Nephron (organoid): ENCODE measurements around the gene CNOT6L.
"Not testable (repeated sequence)": the region's sequence is repeated elsewhere in the genome, so short reads cannot be mapped to it uniquely, and the experiment has no call there.

Experiments used
- H3K27ac Mint-ChIP-seq, 3 experiments: 2 replicates each; pipeline ENCODE4 v1.8.0; 2020; ENCODE audit warnings: mixed read lengths in 3 of 3, mild to moderate bottlenecking in 2 of 3, moderate library complexity in 1 of 3
- H3K27me3 Mint-ChIP-seq: 2 replicates; pipeline ENCODE4 v1.8.0; 2021; ENCODE audit warnings: low read depth, mild to moderate bottlenecking, moderate library complexity, mixed read lengths
- H3K36me3 Mint-ChIP-seq: 2 replicates; pipeline ENCODE4 v1.8.0; 2020; ENCODE audit warnings: low read depth, mixed read lengths
- H3K4me1 Mint-ChIP-seq: 2 replicates; pipeline ENCODE4 v1.8.0; 2020; ENCODE audit warnings: mixed read lengths
- H3K4me3 Mint-ChIP-seq, 3 experiments: 2 replicates each; pipeline ENCODE4 v1.8.0; 2020; ENCODE audit warnings: mild to moderate bottlenecking in 3 of 3, mixed read lengths in 3 of 3, moderate library complexity in 2 of 3
- H3K9me3 Mint-ChIP-seq: 2 replicates; pipeline ENCODE4 v1.8.0; 2020; ENCODE audit warnings: mixed read lengths
- TF ChIP-seq, protein P1 (sequence below), 3 experiments: fragments of 200-600 bp; sonication (generic); IDR thresholded peaks; one replicate each; pipeline ENCODE4 v1.5.0; 2021; ENCODE audit warnings: antibody characterized with exemption in 3 of 3; ENCODE audit not compliant: unreplicated experiment in 3 of 3

CNOT6L gene

GRCh38 chr4:77728420-77728819 is 90.7 kb downstream of the CNOT6L start:
- peak overlapping the region in 2 of 3 experiments; percentile 5 to 79 for H3K4me3 Mint-ChIP-seq
- no peaks in the 10 kb centered on the region for H3K27me3 Mint-ChIP-seq
- H3K27ac Mint-ChIP-seq, result peak overlapping the region in 1 of 3 experiments; percentile 47
- peaks cover 39% of the 10 kb centered on the region for H3K36me3 Mint-ChIP-seq
- no peaks in the 10 kb centered on the region for H3K9me3 Mint-ChIP-seq
- TF ChIP-seq, protein P1, sequence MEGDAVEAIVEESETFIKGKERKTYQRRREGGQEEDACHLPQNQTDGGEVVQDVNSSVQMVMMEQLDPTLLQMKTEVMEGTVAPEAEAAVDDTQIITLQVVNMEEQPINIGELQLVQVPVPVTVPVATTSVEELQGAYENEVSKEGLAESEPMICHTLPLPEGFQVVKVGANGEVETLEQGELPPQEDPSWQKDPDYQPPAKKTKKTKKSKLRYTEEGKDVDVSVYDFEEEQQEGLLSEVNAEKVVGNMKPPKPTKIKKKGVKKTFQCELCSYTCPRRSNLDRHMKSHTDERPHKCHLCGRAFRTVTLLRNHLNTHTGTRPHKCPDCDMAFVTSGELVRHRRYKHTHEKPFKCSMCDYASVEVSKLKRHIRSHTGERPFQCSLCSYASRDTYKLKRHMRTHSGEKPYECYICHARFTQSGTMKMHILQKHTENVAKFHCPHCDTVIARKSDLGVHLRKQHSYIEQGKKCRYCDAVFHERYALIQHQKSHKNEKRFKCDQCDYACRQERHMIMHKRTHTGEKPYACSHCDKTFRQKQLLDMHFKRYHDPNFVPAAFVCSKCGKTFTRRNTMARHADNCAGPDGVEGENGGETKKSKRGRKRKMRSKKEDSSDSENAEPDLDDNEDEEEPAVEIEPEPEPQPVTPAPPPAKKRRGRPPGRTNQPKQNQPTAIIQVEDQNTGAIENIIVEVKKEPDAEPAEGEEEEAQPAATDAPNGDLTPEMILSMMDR (IDR thresholded peaks at IDR 0.05; ENCODE audit: unreplicated experiment in 3 of 3), result no peak
- H3K4me1 Mint-ChIP-seq, result no peaks in the 10 kb centered on the region

- no peaks in the 10 kb centered on the region for H3K9me3 Mint-ChIP-seq
- no peaks in the 10 kb centered on the region for H3K4me1 Mint-ChIP-seq
- TF ChIP-seq, protein P1 (IDR thresholded peaks at IDR 0.05; ENCODE audit: unreplicated experiment in 3 of 3), result no peak
- no peaks in the 10 kb centered on the region for H3K27me3 Mint-ChIP-seq
- no peak overlapping the region for H3K27ac Mint-ChIP-seq
- no peak overlapping the region for H3K4me3 Mint-ChIP-seq
- peaks cover 25% of the 10 kb centered on the region for H3K36me3 Mint-ChIP-seq
Observed at GRCh38 chr4:77721073-77721472, 98.1 kb downstream of the CNOT6L start.

- H3K9me3 Mint-ChIP-seq, H3K27me3 Mint-ChIP-seq, H3K27ac Mint-ChIP-seq, H3K4me3 Mint-ChIP-seq, H3K4me1 Mint-ChIP-seq: not testable (repeated sequence)
- peaks cover 17% of the 10 kb centered on the region for H3K36me3 Mint-ChIP-seq
Observed at GRCh38 chr4:77718500-77718899, 100.7 kb downstream of the CNOT6L start.

GRCh38 chr4:77715414-77716290 is 103.5 kb downstream of the CNOT6L start:
- Mint-ChIP-seq H3K4me1 (peaks cover 23% of the 10 kb centered on the region), H3K27ac (peak overlapping the region in 1 of 3 experiments; percentile 16), H3K4me3 (no peak overlapping the region), H3K9me3 (no peaks in the 10 kb centered on the region), H3K27me3 (no peaks in the 10 kb centered on the region), H3K36me3 (peaks cover 11% of the 10 kb centered on the region)
- TF ChIP-seq, protein P1 (IDR thresholded peaks at IDR 0.05; ENCODE audit: unreplicated experiment in 3 of 3), result no peak

DNA sequence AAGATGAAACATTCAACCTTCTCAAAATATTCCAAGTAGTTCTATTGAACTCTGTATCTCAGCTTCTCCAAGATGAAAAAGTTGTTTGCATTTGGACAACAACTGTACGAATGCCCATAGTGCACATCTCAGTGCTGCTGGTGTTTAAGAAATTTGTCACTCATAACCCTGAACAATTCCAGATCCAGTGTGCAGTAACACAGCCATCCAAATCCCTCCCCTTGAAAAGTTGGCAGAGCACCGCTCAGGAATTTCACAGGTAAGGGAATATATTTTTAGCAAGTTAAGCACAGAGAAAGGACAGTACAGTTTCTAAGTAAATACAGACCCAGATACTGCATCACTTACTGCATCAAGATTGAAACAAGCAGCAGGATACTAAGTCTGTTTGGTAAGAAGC is 104.7 kb downstream of the CNOT6L start:
- peak overlapping the region in 2 of 3 experiments; percentile 42 to 79 for H3K27ac Mint-ChIP-seq

DNA sequence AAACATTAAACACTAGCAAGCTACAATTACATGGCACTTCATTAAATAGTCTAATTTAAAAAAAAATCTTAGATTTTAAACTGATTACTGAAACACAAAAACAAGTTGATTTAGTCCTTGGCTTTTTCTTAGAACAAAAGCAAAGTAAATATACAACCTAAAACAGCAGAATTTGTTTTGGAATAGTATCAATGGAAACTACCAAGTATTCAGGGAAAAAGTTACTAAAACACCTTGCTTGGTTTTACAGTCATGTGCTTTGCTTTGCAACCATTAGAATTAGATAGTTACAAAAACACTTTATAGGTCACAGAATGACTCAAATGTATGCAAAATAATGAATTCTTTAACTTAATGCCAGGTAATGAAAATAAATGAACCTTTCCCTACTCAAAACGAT is 105.3 kb downstream of the CNOT6L start:
- Mint-ChIP-seq H3K9me3 (no peaks in the 10 kb centered on the region), H3K36me3 (no peaks in the 10 kb centered on the region), H3K27ac (peak overlapping the region in 2 of 3 experiments; percentile 42 to 79), H3K27me3 (no peaks in the 10 kb centered on the region), H3K4me3 (no peak overlapping the region), H3K4me1 (peaks cover 23% of the 10 kb centered on the region)
- TF ChIP-seq, protein P1 (IDR thresholded peaks at IDR 0.05; ENCODE audit: unreplicated experiment in 3 of 3), result no peak

More for the DNA sequence above, 104.7 kb downstream of the CNOT6L start:
- Mint-ChIP-seq H3K4me1 (peaks cover 23% of the 10 kb centered on the region), H3K4me3 (peak overlapping the region in 1 of 3 experiments; percentile 1), H3K36me3 (peaks cover 5% of the 10 kb centered on the region), H3K9me3 (no peaks in the 10 kb centered on the region), H3K27me3 (no peaks in the 10 kb centered on the region)
- TF ChIP-seq, protein P1 (IDR thresholded peaks at IDR 0.05; ENCODE audit: unreplicated experiment in 3 of 3), result no peak
